CD14-positive monocyte (primary cell): ENCODE results near the gene AIG1. TPM values are rescaled to one million over a fixed set of nuclear protein-coding genes. Genes with fewer than 3 reads are reported as not detected.

Source experiments
- DNase-seq, 3 donors: peaks; one replicate each; pipeline ENCODE4 v3.0.0-alpha.2; 2011 to 2022
- H2AFZ ChIP-seq: 2 replicates; pipeline ENCODE4 v1.6.0; 2012; ENCODE audit warnings: mild to moderate bottlenecking, low read depth, low read length, inconsistent platforms; ENCODE audit not compliant: insufficient read depth, poor library complexity, severe bottlenecking
- H3K27ac ChIP-seq, 2 donors: 1 replicate in 1 of 2; 2 replicates in 1 of 2; pipeline ENCODE4 v1.5.1; 2012 to 2013; ENCODE audit warnings: low read length in 2 of 2, control low read depth in 1 of 2, inconsistent platforms in 1 of 2, low read depth in 1 of 2, mild to moderate bottlenecking in 1 of 2
- H3K27me3 ChIP-seq, 2 donors: one replicate each; pipeline versions ENCODE4 v1.6.0 to v1.6.1; 2011 to 2013; ENCODE audit warnings: low read length in 2 of 2; ENCODE audit not compliant: control insufficient read depth in 2 of 2, insufficient read depth in 2 of 2
- H3K36me3 ChIP-seq, 2 donors: replicated peaks in 1 of 2; 1 replicate in 1 of 2; 2 replicates in 1 of 2; pipeline versions ENCODE4 v1.5.1 to v1.6.1; 2012 to 2013; ENCODE audit warnings: low read length in 2 of 2, control low read depth in 1 of 2, inconsistent platforms in 1 of 2, mild to moderate bottlenecking in 1 of 2; ENCODE audit not compliant: insufficient read depth in 2 of 2, control insufficient read depth in 1 of 2
- H3K4me1 ChIP-seq, 2 donors: 1 replicate in 1 of 2; 2 replicates in 1 of 2; pipeline versions ENCODE4 v1.5.1 to v1.6.1; 2012 to 2013; ENCODE audit warnings: low read length in 2 of 2, control low read depth in 1 of 2, inconsistent platforms in 1 of 2, mild to moderate bottlenecking in 1 of 2, moderate library complexity in 1 of 2; ENCODE audit not compliant: insufficient read depth in 2 of 2, control insufficient read depth in 1 of 2
- H3K4me2 ChIP-seq: replicated peaks from 2 replicates; pipeline ENCODE3; 2012; ENCODE audit warnings: low read length, moderate library complexity, mild to moderate bottlenecking; ENCODE audit not compliant: poor library complexity, severe bottlenecking; ENCODE audit errors: extremely low read depth
- H3K4me3 ChIP-seq, 3 experiments: fragments of 200-600 bp in 1 of 3; sonication (generic) in 1 of 3; replicated peaks in 1 of 3; 1 replicate in 2 of 3; 2 replicates in 1 of 3; pipeline ENCODE4 v1.5.1; 2011 to 2013; ENCODE audit warnings: low read length in 3 of 3, mild to moderate bottlenecking in 3 of 3, control low read depth in 2 of 3, low read depth in 2 of 3, inconsistent platforms in 1 of 3, moderate library complexity in 1 of 3
- H3K79me2 ChIP-seq: 2 replicates; pipeline ENCODE4 v1.6.0; 2012; ENCODE audit warnings: mild to moderate bottlenecking, control low read depth, inconsistent platforms, low read length, moderate library complexity; ENCODE audit not compliant: insufficient read depth
- H3K9ac ChIP-seq: 2 replicates; pipeline ENCODE4 v1.6.0; 2017; ENCODE audit warnings: low read length, mild to moderate bottlenecking; ENCODE audit not compliant: insufficient read depth, poor library complexity, severe bottlenecking
- H3K9me3 ChIP-seq, 2 donors: replicated peaks in 1 of 2; 1 replicate in 1 of 2; 2 replicates in 1 of 2; pipeline versions ENCODE4 v1.5.1 to v1.6.1; 2012 to 2013; ENCODE audit warnings: low read length in 2 of 2, control low read depth in 1 of 2; ENCODE audit not compliant: control insufficient read depth in 1 of 2, insufficient read depth in 1 of 2
- H4K20me1 ChIP-seq: 2 replicates; pipeline ENCODE4 v1.6.0; 2012; ENCODE audit warnings: mild to moderate bottlenecking, low read length, control low read depth, moderate library complexity; ENCODE audit not compliant: insufficient read depth
- H3K27ac Mint-ChIP-seq, 7 donors: one replicate each; pipeline ENCODE4 v1.8.0; 2020; ENCODE audit warnings: mild to moderate bottlenecking in 7 of 7, mixed read lengths in 7 of 7, moderate library complexity in 6 of 7, inconsistent platforms in 2 of 7
- H3K27me3 Mint-ChIP-seq, 3 donors: one replicate each; pipeline ENCODE4 v1.8.0; 2021 to 2022; ENCODE audit warnings: low read depth in 3 of 3, mild to moderate bottlenecking in 3 of 3, mixed read lengths in 3 of 3, moderate library complexity in 3 of 3, inconsistent platforms in 1 of 3
- H3K36me3 Mint-ChIP-seq, 2 donors: one replicate each; pipeline ENCODE4 v1.8.0; 2020; ENCODE audit warnings: mixed read lengths in 2 of 2, inconsistent platforms in 1 of 2, mild to moderate bottlenecking in 1 of 2
- H3K4me1 Mint-ChIP-seq: one replicate; pipeline ENCODE4 v1.8.0; 2020; ENCODE audit warnings: mild to moderate bottlenecking, mixed read lengths
- H3K4me3 Mint-ChIP-seq, 2 donors: one replicate each; pipeline ENCODE4 v1.8.0; 2020; ENCODE audit warnings: mild to moderate bottlenecking in 2 of 2, mixed read lengths in 2 of 2, moderate library complexity in 1 of 2
- H3K9me3 Mint-ChIP-seq, 7 donors: one replicate each; pipeline ENCODE4 v1.8.0; 2020 to 2022; ENCODE audit warnings: mixed read lengths in 7 of 7, mild to moderate bottlenecking in 6 of 7, moderate library complexity in 6 of 7, inconsistent platforms in 2 of 7
- CTCF ChIP-seq: fragments of 200-600 bp; IDR thresholded peaks from one replicate; pipeline ENCODE4 v1.8.0; 2022; ENCODE audit warnings: antibody characterized with exemption, mild to moderate bottlenecking
- WGBS: methylation state at CpG from one replicate; pipeline ENCODE4 v1.1.5; 2013; ENCODE audit warnings: missing lambda C conversion rate; ENCODE audit not compliant: insufficient coverage; 5-methylcytosine and 5-hydroxymethylcytosine counted together
- intact Hi-C, 2 donors: fragments of 100-400 bp; cut with micrococcal nuclease; formaldehyde crosslinking; loops; one replicate each; pipeline versions ENCODE4 v1.15.0 to v1.15.1; 2023
- polyA plus RNA-seq, 3 donors: library from polyadenylated mRNA; depleted of rRNA in 1 of 3; unstranded in 2 of 3; stranded (reverse) in 1 of 3; fragments of 300-500 nt in 2 of 3; fragments of >200 nt in 1 of 3; fragmentation: Illumina TruSeq in 2 of 3; gene quantifications; 1 replicate in 2 of 3; 2 replicates in 1 of 3; pipeline ENCODE4 v1.2.3, GENCODE V29; 2012 to 2021

AIG1 gene
- polyA plus RNA-seq, 3 donors, result 6.7 to 7.6 (median 6.8) TPM

- intact Hi-C loops, result no loop called here
- H3K4me1 Mint-ChIP-seq, result no peaks in the 10 kb centered on the region
- no peaks in the 10 kb centered on the region for H3K9me3 Mint-ChIP-seq
- 100% methylated on average over 1 of the region's 2 CpGs for WGBS
- H2AFZ ChIP-seq, result no peak overlapping the region
- H3K27me3 ChIP-seq, result no peaks in the 10 kb centered on the region
- H3K27ac Mint-ChIP-seq, result peak overlapping the region in 1 of 7 donors; percentile 73
- no peak for TF ChIP-seq CTCF
- H3K9ac ChIP-seq, result no peak overlapping the region
- H3K27me3 Mint-ChIP-seq, result no peaks in the 10 kb centered on the region
- H3K4me1 ChIP-seq, result no peaks in the 10 kb centered on the region
- H3K79me2 ChIP-seq, result no peaks in the 10 kb centered on the region
- H4K20me1 ChIP-seq, result no peaks in the 10 kb centered on the region
- H3K4me2 ChIP-seq, result no peak overlapping the region
- H3K27ac ChIP-seq, result no peak overlapping the region
- H3K36me3 ChIP-seq, result no peaks in the 10 kb centered on the region
- no peak overlapping the region for H3K4me3 Mint-ChIP-seq
- H3K9me3 ChIP-seq, result no peaks in the 10 kb centered on the region
- peaks cover 3 to 5% of the 10 kb centered on the region in 2 donors for H3K36me3 Mint-ChIP-seq
- no peak overlapping the region for H3K4me3 ChIP-seq
- no peak for DNase-seq
Measured at GRCh38 chr6:143140767-143141166, 80.1 kb downstream of the AIG1 start.

GRCh38 chr6:143141442-143141841, 80.8 kb downstream of the AIG1 start:
- intact Hi-C loops, result no loop called here
- DNase-seq, result no peak
- no peaks in the 10 kb centered on the region for H3K4me1 Mint-ChIP-seq
- H3K9me3 ChIP-seq, result no peaks in the 10 kb centered on the region
- H2AFZ ChIP-seq, result no peak overlapping the region
- H4K20me1 ChIP-seq, result no peaks in the 10 kb centered on the region
- H3K4me1 ChIP-seq, result no peaks in the 10 kb centered on the region
- H3K4me2 ChIP-seq, result no peak overlapping the region
- no peaks in the 10 kb centered on the region for H3K36me3 ChIP-seq
- no peaks in the 10 kb centered on the region for H3K27me3 ChIP-seq
- 100% methylated on average over 1 of the region's 2 CpGs for WGBS
- H3K4me3 ChIP-seq, result no peak overlapping the region
- H3K27me3 Mint-ChIP-seq, result no peaks in the 10 kb centered on the region
- no peak overlapping the region for H3K27ac Mint-ChIP-seq
- peaks cover 3 to 5% of the 10 kb centered on the region in 2 donors for H3K36me3 Mint-ChIP-seq
- H3K9ac ChIP-seq, result no peak overlapping the region
- no peaks in the 10 kb centered on the region for H3K9me3 Mint-ChIP-seq
- H3K4me3 Mint-ChIP-seq, result no peak overlapping the region
- H3K27ac ChIP-seq, result no peak overlapping the region
- no peaks in the 10 kb centered on the region for H3K79me2 ChIP-seq
- TF ChIP-seq CTCF, result no peak
